ENCODE data around the gene SLC29A2.

GRCh38 chr11:66334605-66335442 is 36.7 kb downstream of the SLC29A2 start:
- TF ChIP-seq, protein P1, sequence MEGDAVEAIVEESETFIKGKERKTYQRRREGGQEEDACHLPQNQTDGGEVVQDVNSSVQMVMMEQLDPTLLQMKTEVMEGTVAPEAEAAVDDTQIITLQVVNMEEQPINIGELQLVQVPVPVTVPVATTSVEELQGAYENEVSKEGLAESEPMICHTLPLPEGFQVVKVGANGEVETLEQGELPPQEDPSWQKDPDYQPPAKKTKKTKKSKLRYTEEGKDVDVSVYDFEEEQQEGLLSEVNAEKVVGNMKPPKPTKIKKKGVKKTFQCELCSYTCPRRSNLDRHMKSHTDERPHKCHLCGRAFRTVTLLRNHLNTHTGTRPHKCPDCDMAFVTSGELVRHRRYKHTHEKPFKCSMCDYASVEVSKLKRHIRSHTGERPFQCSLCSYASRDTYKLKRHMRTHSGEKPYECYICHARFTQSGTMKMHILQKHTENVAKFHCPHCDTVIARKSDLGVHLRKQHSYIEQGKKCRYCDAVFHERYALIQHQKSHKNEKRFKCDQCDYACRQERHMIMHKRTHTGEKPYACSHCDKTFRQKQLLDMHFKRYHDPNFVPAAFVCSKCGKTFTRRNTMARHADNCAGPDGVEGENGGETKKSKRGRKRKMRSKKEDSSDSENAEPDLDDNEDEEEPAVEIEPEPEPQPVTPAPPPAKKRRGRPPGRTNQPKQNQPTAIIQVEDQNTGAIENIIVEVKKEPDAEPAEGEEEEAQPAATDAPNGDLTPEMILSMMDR (IDR thresholded peaks at IDR 0.05; ENCODE audit: extremely low read depth in 1 of 2, insufficient read depth in 1 of 2, low read depth in 1 of 2, low read length in 2 of 2) = no peak
- TF ChIP-seq POLR2A (IDR thresholded peaks at IDR 0.05; ENCODE audit: low read depth, low read length) (no peak), POLR2AphosphoS5 (IDR thresholded peaks at IDR 0.05; ENCODE audit: insufficient read depth, low read depth, low read length) (no peak), EZH2 (IDR thresholded peaks at IDR 0.05; ENCODE audit: borderline replicate concordance, low read depth, low read length, severe bottlenecking) (no peak), MAX (IDR thresholded peaks at IDR 0.05; ENCODE audit: insufficient read depth, insufficient read length) (no peak), JUN (IDR thresholded peaks at IDR 0.05; ENCODE audit: borderline replicate concordance, insufficient read depth, insufficient read length, low read depth) (no peak), MYC (IDR thresholded peaks at IDR 0.05; ENCODE audit: low read depth, low read length) (no peak), FOS (IDR thresholded peaks at IDR 0.05; ENCODE audit: borderline replicate concordance, insufficient read depth, low read length) (no peak), GATA2 (IDR thresholded peaks at IDR 0.05; ENCODE audit: insufficient read depth, insufficient read length, low read depth, low read length) (no peak)
